ENCODE measurements around the gene CYP11A1.

GRCh38 chr15:74347757-74348250 lies 19.6 kb downstream of the CYP11A1 start:
- TF ChIP-seq CTCF (IDR thresholded peaks at IDR 0.05) = no peak
- TF ChIP-seq POLR2A (IDR thresholded peaks at IDR 0.05) = no peak
- no peak for TF ChIP-seq POLR2AphosphoS5 (IDR thresholded peaks at IDR 0.05)

All from stomach (tissue), 4 donors.